GM21576 (cell line): ENCODE results near the gene HELZ.
"Not testable (repeated sequence)": the region's sequence is repeated elsewhere in the genome, so short reads cannot be mapped to it uniquely, and the experiment has no call there.

ENCODE experiments used
- ATAC-seq: cut with Tn5 transposase; IDR thresholded peaks from one replicate; pipeline ENCODE4 v1.9.1; 2021; ENCODE audit warnings: mild to moderate bottlenecking, moderate library complexity; ENCODE audit not compliant: unreplicated experiment

HELZ gene

DNA sequence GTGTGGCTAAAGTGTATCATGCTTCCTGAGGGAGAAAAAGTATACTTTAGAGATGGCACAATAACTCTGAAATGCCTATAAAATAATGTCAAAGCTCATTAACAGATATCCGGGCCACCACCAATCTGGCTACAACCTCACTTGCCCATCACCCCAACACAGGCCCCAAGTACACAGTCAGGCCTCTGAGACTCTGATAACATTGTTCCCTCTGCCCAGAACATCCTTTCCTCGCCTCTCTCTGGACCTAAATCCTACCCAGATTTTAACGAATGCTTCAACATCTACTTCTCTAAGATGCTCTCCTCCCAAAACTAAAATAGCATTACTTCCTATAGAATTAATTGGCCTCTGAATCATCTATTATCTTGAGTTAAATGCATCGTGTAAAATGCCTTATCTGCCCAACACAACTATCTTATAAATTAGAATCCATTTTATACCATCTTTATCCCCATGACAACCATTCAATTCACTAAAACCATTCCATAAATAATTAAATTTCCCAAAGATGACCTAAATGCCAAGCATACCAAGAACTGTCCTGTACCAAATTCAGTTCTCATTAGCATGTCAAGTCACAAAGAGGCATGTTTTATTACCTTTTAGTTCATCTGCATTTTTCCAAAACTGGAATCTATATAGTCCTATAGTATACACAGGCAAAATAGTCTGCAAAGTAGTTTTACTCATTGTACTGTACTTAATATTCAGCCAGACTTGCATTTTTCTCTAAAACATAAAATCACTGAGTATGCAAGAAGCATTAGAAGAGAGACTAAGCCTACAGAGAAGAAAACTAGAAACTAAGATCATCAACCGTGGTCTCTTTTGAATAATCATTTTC, 15.7 kb downstream of the HELZ start:
- no peak for ATAC-seq

DNA sequence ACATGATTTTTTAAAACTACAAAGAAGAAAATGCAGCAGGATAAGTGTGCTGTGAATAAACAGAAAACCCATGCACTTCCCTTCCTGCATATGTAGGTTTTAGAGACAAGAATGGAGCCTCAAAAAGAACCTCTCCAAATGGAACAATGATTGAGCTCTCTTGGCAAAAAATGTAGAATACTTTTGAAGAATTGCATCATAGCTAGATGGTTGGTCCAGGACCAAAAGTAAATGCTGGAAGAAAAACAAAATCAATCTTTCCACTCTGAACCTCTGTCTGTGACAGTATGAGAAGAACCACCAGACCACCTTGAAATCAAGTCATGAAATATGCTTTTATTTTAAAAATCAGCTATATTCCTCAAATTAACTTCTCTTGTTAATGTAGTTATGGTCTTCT, 17.5 kb downstream of the HELZ start:
- ATAC-seq = no peak

GRCh38 chr17:67225316-67225715, 19.7 kb downstream of the HELZ start:
- ATAC-seq = no peak

DNA sequence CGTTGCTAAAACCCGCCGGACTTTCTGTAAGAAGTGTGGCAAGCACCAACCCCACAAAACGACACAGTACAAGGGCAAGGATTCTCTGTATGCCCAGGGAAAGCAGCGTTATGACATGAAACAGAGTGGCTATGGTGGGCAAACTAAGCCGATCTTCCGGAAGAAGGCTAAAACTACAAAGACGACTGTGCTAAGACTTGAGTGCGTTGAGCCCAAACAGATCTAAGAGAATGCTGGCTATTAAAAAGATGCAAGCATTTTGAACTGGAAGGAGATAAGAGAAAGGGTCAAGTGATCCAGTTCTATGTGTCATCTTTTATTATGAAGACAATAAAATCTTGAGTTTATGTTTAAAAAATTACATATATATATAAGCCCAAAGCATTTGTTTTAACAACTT, 20.3 kb downstream of the HELZ start:
- ATAC-seq = no peak

DNA sequence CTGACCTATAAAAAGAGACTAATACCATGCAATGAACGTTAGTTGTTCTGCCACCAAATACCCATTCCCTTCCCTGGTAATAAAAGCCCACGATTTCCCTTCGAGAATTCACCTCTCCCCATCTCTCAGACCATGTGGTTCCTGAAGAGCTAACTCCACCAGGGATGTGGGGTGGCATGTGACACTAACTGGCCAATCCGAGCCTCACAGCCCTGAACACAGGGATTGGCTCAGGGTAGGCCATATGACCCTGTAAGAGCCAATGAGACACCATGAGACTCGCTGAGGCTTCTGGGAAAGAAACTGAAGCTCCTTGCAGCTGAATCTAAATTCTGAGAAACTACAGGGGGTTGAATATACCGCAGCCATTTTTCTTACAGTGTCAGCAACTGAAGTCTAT, 21.1 kb downstream of the HELZ start:
- ATAC-seq = no peak

DNA sequence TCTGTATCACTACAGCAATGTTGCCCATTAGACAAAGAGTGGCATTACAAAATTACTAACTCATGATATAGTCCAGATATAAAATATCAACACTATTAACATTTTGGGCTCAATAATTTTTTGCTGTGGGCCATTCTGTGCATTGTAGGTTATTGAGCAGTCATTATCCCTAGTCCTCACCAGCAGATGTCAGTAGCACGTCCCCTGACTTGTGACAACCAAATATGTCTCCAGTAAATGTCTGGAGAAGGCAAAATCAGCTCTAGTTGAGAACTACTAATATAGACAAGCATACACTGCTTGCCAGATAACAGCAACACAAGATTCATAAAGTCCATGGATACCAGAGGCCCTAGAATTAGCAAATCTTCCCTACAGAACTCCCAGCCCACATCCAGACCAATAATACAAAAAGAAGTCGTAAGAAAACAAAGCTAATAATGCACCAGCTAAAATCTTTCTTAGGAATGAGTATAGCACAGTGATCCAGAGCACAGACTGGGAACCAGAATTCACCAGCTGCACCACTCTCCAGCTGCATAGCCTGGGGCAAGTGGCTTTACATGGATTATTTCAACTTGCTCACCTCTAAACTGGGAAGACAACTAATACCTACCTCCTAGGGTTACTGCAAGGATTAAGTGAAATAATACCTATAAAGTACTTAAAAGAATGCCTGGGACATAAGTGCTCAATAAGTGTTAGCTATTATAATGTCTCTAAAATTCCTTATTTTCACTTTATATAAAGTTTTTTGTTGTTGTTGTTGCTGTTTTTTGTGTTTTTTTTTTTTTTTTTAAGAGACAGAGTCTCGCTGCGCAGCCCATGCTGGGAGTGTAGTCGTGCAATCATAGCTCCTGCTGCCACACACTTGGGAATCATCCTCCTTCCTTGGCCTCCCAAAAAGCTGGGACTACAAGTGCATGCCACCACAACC, 23.7 kb downstream of the HELZ start:
- ATAC-seq = no peak

DNA sequence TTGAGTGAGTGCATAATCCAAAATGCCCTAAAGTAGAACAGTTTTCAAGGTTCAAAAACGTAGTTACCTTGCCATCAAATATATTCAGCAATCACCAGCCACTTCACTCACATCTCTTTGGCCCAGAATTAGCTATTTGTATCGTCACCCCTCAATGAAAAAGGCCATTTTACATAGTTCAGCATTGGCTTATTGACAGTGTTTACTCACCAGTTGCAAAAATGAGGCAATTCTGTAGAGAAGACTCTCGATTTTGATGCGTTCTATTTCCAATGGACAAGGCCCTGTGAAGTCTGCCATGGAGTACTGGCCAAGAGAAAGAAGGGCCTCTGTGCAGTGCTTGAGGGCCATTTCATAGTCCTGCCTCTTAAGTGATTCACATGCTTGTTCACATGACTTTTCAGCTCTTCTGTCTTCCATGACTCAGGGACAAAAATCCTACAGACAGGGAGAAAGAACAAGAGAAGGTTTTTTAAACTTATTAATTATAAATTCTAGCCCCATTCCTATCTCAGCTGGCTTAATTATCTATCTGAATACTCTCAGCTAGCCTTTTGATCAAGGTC, 26.5 kb downstream of the HELZ start:
- ATAC-seq = no peak

GRCh38 chr17:67217446-67217845, 27.6 kb downstream of the HELZ start:
- no peak for ATAC-seq

DNA sequence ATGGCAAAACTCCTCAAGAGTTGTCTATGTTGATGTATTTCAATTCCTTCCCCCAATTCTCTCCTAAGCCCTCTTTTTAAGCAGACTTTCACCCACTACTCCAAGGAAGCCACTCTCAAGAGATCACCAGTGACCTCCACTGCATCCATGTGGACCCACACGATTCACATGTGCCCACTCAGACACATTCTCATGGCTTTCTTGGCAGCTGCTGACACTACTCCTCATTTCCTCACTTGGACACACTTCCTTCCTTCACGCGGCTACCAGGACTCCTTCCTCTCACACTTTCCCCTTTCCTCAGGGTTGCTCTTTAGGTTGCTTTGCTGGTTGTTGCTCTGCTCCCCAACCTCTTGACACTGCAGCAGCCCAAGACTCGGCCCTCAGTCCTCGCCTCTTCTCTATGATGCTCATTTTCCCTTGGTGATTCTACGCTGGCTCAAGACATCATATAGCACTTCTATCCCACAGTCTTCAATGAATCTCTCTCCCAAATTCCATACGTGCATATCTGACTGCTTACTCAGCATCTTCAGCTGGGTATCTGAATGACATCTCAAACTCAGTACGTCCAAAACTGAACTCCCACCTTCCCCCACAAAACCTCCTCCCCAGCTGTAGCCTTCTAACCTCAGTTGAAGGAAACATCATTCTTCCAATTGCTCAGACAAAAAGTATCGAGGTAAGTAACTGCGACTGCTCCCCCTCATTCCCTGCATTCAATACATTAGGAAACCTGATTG, 28.2 kb downstream of the HELZ start:
- ATAC-seq = no peak

- no peak for ATAC-seq
These were observed 29.0 kb downstream of the HELZ start for GRCh38 chr17:67215991-67216421.

DNA sequence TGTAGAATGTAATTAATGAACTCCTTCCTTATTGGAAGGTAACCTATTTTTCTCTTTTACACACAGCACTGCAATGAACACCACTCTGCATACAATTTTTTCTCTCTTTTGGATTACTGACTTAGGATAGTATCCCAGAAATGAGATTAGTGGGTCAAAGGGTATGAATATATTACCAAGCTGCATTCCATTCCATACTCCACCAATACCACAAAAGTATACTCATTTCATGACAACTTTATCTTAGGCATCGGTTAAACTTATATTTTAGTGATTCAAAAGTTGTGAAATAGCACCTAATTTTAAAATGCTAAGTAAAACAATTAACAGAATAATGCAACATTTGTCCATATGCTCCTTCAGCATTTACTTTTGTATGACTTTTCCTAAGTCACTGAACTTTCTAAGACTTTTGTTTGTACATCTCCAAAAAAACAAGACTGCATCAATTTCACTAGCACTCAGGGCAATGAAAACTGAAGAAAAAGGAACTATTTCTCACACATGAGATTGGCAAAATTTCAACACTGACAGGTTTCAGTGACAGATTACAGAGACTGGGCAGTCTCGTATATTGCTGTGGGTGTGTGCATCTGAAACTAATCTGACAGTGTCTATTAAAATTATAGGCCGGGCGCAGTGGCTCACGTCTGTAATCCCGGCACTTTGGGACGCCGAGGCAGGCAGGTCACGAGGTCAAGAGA, 32.1 kb downstream of the HELZ start:
- ATAC-seq = no peak

DNA sequence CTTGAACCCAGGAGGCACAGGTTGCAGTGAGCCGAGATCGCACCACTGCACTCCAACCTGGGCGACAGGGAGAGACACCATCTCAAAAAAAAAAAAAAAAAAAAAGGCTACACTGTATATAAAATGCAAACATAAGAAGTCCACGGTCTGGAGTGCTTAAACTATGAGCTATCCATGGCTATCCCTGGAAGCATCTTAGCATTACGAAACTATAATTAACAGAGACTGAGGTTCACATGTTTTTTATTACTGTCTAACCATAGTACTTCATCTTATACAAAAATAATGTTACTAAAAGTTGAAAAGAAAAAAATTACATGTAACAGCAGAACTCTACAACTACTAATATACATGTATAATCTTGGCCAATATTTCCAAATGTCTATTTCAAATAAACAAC, 32.8 kb downstream of the HELZ start:
- ATAC-seq = no peak

DNA sequence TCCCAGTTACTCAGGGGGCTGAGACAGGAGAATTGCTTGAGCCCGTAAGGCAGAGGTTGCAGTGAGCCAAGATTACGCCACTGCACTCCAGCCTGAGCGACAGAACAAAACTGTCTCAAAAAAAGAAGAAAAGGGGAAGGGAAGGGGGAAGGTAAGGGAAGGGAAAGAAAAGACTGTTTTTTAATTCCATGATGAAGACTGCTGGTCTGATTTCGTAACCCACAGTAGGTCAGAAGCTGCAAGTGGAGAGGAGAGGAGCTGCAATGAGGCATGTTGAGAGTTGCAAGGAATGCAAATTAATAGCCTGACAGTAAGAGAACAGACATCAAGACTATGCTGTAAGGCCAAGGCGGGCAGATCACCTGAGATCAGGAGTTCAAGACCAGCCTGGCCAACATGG, 33.3 kb downstream of the HELZ start:
- no peak for ATAC-seq

GRCh38 chr17:67210915-67211314, 34.1 kb downstream of the HELZ start:
- ATAC-seq = no peak

DNA sequence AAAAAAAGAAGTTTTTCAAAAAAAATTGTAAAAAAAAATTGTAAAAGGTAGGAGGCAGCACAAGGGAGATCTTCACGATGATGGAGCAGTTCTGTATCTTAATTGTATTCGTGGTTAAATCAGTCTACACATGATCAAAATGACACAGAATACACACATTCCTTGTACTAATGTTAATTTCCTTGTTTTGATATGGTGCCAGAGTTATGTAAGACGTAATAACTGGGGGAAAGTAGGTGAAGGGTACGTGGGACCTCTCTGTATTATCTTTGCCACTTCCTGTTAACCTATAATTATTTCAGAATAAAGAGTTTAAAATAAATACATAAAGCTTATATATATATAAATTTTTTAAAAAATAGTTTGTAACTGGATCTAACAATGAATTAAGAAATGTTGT, 36.8 kb downstream of the HELZ start:
- no peak for ATAC-seq

GRCh38 chr17:67203818-67204217, 41.2 kb downstream of the HELZ start:
- ATAC-seq = no peak

- no peak for ATAC-seq
These were observed 42.5 kb downstream of the HELZ start for GRCh38 chr17:67202503-67202902.

DNA sequence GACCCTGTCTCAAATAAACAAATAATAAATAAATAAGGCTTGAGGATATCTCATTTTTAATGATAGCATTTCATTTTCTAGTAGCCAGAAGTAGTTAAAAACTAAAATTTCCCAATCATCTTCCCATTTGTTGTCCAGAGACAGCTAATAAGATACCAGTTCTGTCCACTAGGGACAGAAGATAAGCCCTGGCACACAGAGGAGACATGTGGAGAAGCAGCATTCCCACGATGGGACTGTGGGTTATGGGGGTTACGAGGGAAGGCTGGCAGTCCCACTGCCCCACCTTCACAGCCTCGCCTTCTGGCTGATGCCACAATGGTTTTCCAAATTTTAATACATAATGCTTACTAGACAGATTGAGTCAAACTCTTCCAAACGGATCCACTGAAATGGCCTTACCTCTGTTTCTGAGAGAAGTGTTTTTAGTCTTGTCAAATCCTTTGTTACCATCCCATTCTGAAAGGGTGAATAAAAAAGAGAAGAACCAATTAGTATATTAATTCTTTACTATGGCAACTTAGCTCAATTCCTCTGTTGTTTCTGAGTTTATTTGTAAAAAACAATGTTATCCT, 44.2 kb downstream of the HELZ start:
- ATAC-seq = no peak

DNA sequence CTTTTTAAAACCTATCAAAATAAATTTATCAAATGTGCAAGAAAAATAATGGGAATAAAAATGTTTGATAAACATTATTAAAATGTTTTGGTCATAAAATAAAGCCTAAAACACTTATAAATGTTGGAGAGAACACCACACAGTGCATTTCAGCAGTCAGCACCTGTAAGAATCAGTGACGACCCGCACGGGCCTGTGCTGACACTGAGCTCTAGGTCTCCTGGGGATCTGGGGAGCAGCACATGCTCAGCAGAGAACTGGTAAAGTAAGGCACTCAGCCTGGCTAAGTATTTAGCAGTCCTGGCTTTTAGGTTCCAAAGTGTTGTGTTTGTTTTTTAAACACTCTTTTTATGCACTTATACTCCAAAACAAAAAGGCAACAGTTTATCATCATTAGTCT, 46.9 kb downstream of the HELZ start:
- no peak for ATAC-seq

- not testable (repeated sequence) for ATAC-seq
These were observed 48.0 kb downstream of the HELZ start for GRCh38 chr17:67197023-67197422.
